NCI-H2227 (cell line): ENCODE results near the gene CEP350.
"Not testable (repeated sequence)": the region's sequence is repeated elsewhere in the genome, so short reads cannot be mapped to it uniquely, and the experiment has no call there.

Source experiments
- DNase-seq: peaks from one replicate; lab custom pipeline; 2025; ENCODE audit not compliant: unreplicated experiment; lab: John Stamatoyannopoulos, UW

The CEP350 gene

GRCh38 chr1:179938752-179939151 is 15.9 kb upstream of the CEP350 start:
- peak; percentile 7 for DNase-seq

- DNase-seq, result no peak
Measured at GRCh38 chr1:179939941-179940340, 14.7 kb upstream of the CEP350 start.

- no peak for DNase-seq
Measured at GRCh38 chr1:179941454-179941853, 13.2 kb upstream of the CEP350 start.

- DNase-seq, result no peak
Measured at GRCh38 chr1:179950651-179951050, 4.0 kb upstream of the CEP350 start.

- DNase-seq, result no peak
Measured at GRCh38 chr1:179951383-179952144, 3.0 kb upstream of the CEP350 start.

- no peak for DNase-seq
Measured at GRCh38 chr1:179952186-179952585, 2.4 kb upstream of the CEP350 start.

- DNase-seq, result peak; percentile 65
Measured at GRCh38 chr1:179953974-179954492, 577 bp upstream of the CEP350 start.

- DNase-seq, result no peak
Measured at GRCh38 chr1:179955287-179955680, 674 bp downstream of the CEP350 start.

GRCh38 chr1:179955731-179956130 is 1.1 kb downstream of the CEP350 start:
- no peak for DNase-seq

- DNase-seq, result no peak
Measured at GRCh38 chr1:179958359-179958758, 3.7 kb downstream of the CEP350 start.

- DNase-seq, result not testable (repeated sequence)
Measured at GRCh38 chr1:179962168-179962567, 7.6 kb downstream of the CEP350 start.

- no peak for DNase-seq
Measured at GRCh38 chr1:179966551-179966950, 11.9 kb downstream of the CEP350 start.

GRCh38 chr1:179968284-179968993 is 13.8 kb downstream of the CEP350 start:
- no peak for DNase-seq

GRCh38 chr1:179968994-179969919 is 14.6 kb downstream of the CEP350 start:
- DNase-seq, result no peak

GRCh38 chr1:179969962-179970361 is 15.4 kb downstream of the CEP350 start:
- DNase-seq, result no peak

GRCh38 chr1:179971563-179972496 is 17.2 kb downstream of the CEP350 start:
- no peak for DNase-seq

- no peak for DNase-seq
Measured at GRCh38 chr1:179973198-179974110, 18.8 kb downstream of the CEP350 start.

GRCh38 chr1:179976970-179977651 is 22.5 kb downstream of the CEP350 start:
- DNase-seq, result peak; percentile 18
